GM19239 (cell line): Measurements from ENCODE around the gene APOL1.
"Not testable (repeated sequence)": the region's sequence is repeated elsewhere in the genome, so short reads cannot be mapped to it uniquely, and the experiment has no call there.

ENCODE experiments used
- DNase-seq: peaks from one replicate; pipeline ENCODE4 v3.0.0; 2011; ENCODE audit warnings: low spot score; ENCODE audit not compliant: insufficient read length
- FAIRE-seq: peaks from 2 replicates; lab custom pipeline; 2011; peaks lifted over from hg19 to GRCh38; lab: Jason Lieb, UNC

Gene APOL1

GRCh38 chr22:36288571-36289405, 35.9 kb downstream of the APOL1 start:
- FAIRE-seq (no peak), DNase-seq (no peak)

GRCh38 chr22:36289406-36289870, 36.5 kb downstream of the APOL1 start:
- FAIRE-seq = no peak

GRCh38 chr22:36289948-36290371, 37.0 kb downstream of the APOL1 start:
- FAIRE-seq, DNase-seq: not testable (repeated sequence)

More at GRCh38 chr22:36289406-36289870, 36.5 kb downstream of the APOL1 start:
- DNase-seq = no peak

- FAIRE-seq, DNase-seq: not testable (repeated sequence)
These were observed 37.6 kb downstream of the APOL1 start for GRCh38 chr22:36290391-36291075.

- no peak for FAIRE-seq
- no peak for DNase-seq
These were observed 39.2 kb downstream of the APOL1 start for GRCh38 chr22:36291831-36292740.

- DNase-seq (no peak), FAIRE-seq (no peak)
These were observed 40.0 kb downstream of the APOL1 start for GRCh38 chr22:36292823-36293530.

GRCh38 chr22:36293606-36294292, 40.8 kb downstream of the APOL1 start:
- DNase-seq (no peak), FAIRE-seq (no peak)

GRCh38 chr22:36294293-36294620, 41.3 kb downstream of the APOL1 start:
- DNase-seq (no peak), FAIRE-seq (no peak)

GRCh38 chr22:36294801-36295200, 41.9 kb downstream of the APOL1 start:
- FAIRE-seq (no peak), DNase-seq (no peak)

GRCh38 chr22:36295247-36295646, 42.3 kb downstream of the APOL1 start:
- no peak for DNase-seq
- no peak for FAIRE-seq

GRCh38 chr22:36296690-36297089, 43.8 kb downstream of the APOL1 start:
- FAIRE-seq = no peak
- DNase-seq = no peak

- FAIRE-seq = no peak
- DNase-seq = no peak
These were observed 44.6 kb downstream of the APOL1 start for GRCh38 chr22:36297568-36297967.

- FAIRE-seq (no peak), DNase-seq (no peak)
These were observed 45.2 kb downstream of the APOL1 start for GRCh38 chr22:36298118-36298517.

- DNase-seq (no peak), FAIRE-seq (no peak)
These were observed 45.7 kb downstream of the APOL1 start for GRCh38 chr22:36298601-36299000.

- no peak for FAIRE-seq
- DNase-seq = no peak
These were observed 46.4 kb downstream of the APOL1 start for GRCh38 chr22:36299295-36299694.

- no peak for FAIRE-seq
- DNase-seq = no peak
These were observed 47.0 kb downstream of the APOL1 start for GRCh38 chr22:36299911-36300310.

- FAIRE-seq = no peak
- DNase-seq = no peak
These were observed 47.7 kb downstream of the APOL1 start for GRCh38 chr22:36300396-36301212.

- peak; percentile 98 for FAIRE-seq
- peak; percentile 87 for DNase-seq
These were observed 48.5 kb downstream of the APOL1 start for GRCh38 chr22:36301384-36301828.
